ENCODE measurements around the gene PARD3B. TPM values are rescaled to one million over a fixed set of nuclear protein-coding genes. Genes with fewer than 3 reads are reported as not detected.

PARD3B gene
- total RNA-seq, 1 donor from 2014 or later: 10.3 TPM

DNA sequence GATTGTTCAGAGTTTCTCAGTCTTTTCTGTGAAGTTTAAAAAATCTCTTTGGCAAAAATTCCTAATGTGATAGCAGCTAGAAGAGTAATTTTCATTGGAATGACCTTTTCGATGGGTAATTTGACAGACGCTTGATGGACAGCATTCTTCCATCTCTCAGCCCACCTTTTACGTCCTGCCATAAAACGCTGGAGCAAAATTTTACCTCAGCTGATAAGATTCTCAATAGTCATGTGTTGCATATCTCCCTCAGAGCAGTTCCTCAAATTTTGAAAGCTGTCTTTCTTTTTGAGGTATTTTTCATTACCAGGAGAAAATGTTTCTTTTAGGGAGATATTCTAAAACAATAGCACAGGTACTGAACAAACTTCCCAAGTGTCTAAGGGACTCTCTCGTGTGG, 441.4 kb downstream of the PARD3B start:
- DNase-seq (ENCODE audit: extremely low read depth, low read depth, low spot score): no peak

DNA sequence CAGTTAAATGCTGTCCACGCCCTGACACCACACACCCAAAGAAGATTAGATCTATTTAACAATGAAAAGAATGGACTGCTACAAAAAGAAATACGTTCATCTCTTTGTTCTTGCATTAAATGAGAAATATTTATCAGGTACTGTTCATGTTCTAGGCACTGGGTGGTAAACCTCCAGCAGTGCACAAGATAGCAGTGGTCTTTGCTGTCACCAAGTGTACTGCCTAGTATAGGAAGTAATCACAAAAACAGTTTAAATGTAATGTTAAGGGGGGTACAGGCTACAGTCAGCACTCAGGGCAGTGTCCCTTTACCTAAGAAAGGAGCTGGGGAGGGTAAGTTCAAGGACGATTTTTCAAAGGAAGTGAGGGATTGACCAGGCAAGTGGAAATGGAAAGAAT, 443.6 kb downstream of the PARD3B start:
- DNase-seq (ENCODE audit: extremely low read depth, low read depth, low spot score): no peak

DNA sequence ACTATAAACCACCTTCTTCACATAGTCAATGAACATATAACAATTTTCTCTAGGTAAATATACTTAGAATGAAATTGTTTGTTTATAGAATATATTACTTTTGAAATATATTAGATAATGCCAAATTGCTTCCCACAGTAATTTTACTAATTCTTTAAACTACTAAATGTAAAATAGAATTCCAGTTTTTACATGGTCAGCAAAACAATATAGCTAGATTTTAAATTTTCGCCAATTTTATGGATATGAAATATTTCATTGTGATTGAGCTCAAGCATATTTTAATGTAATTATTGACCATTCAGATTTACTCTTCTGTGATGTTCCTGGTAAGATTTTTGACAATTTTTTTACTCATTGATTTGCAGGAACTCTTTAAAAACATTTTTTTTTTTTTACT, 444.6 kb downstream of the PARD3B start:
- no peak for DNase-seq (ENCODE audit: extremely low read depth, low read depth, low spot score)

DNA sequence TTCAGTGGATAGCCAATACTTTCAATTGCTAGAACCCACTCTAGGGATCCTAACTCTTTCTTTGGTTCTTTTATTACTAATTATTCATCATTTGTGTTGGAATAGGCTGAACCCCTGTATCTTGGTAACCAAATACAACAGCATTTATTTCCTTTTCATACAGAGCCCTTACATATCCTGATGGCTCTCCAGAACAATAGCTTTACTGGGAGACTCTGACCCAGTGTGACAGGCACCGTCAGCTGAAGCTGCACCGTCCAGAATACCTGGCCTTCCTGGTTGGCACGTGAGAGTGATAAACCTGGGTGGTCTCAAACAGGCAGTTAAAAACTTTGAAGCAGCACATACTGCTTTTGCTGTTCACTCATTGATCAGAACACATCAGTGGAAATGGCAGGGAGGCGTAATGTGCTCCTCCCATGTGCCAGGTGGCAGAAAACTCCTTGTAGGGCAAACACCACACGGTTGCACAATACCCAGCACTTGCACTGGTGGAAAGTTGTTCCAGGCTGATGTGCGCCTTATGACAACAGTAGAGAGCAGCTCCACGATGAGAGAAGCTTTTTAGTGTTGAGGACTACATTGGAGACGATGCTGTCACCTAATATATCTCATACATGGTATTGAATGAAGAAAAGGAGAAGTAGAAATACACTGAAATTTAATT, 456.2 kb downstream of the PARD3B start:
- DNase-seq (ENCODE audit: extremely low read depth, low read depth, low spot score): no peak

DNA sequence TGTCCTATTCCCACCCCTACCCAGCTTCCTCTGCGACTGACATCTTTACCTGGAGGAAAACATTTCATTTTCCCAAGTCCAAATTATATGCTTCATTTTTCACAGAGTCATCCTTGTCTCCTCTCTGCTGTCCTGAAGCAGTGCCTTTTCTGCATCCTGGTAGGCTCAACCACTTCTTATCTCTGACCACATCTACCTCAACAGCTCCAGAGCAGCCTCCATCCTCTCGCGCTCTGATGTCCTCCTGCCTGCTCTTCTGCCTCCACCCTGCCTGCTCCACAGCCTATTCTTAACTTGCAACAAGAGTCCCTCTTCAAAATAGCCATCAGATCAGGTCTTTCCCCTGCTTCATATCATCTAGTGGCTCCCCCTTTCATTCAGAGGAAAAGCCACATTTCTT, 457.1 kb downstream of the PARD3B start:
- no peak for DNase-seq (ENCODE audit: extremely low read depth, low read depth, low spot score)

DNA sequence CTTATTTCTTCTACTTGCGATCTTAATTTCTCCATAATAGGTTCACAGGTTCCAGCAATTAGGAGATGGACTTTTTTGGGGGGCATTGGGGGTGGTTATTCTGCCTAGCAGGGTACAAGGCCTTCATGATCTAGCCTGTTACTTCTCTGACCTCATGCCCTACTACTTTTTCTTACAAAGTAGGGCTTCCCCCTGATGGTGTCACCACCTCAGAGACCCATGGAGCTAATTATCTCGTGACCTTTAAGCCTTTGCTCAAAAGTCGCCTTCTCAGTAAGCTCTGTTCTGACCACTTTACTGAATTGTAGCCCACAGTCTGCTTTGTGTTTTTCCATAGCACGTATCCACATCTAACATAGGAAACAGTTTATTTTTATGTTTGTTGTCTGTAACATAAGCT, 458.0 kb downstream of the PARD3B start:
- DNase-seq (ENCODE audit: extremely low read depth, low read depth, low spot score): no peak

DNA sequence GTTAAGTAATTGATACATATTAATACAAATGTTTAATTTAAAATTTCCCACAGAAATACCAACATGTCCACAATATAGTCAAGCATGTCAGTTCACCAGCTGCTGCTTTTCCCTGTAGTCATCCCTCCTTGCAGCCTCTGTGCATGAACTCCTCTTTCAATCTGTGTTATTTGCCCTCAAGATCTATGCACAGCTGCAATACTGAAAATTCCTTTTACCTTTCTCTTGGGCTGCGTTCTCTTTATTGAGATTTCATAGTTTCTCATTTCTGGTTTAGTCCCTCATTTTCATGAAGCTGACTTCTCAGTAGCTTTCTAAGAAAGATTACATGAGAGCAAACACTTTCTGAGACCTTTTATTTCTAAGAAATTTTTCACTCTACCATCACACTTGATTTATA, 464.9 kb downstream of the PARD3B start:
- DNase-seq (ENCODE audit: extremely low read depth, low read depth, low spot score): no peak

DNA sequence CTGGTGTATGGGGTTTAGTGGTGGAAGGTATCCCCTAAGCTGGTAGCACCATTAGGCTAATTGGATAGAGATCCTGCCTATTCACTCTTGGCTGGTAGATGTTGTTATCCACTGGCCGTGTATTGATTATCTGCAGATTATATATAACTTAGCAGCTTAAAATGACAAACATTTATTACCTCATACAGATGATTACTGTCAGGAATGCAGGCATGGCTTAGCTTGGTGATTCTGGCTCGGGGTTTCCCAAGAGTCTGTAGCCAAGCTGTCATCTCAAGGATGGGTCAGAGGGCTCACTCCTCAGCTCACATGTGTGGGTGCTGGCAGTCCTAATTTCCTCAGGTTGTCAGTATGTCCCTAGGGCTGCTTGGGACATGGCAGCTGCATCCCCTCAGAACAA, 465.8 kb downstream of the PARD3B start:
- no peak for DNase-seq (ENCODE audit: extremely low read depth, low read depth, low spot score)

DNA sequence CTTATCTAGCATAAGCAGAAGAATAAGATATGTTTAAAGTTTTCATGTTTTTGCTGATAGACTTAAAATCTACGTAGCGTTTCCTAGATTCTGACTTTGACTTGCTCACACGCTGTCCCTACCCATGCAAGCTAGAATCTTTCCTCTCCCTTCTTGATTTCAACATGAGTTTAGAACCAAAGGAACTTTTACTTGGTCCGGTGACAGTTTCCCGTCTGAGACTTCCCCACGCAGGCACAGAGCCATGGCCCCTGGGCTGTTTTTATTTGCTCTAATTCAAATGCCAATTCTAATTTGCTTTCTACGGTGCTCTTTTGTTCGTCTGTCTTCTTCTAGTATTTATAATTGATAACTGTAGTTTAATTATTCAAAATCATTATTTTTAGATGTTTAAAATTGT, 467.7 kb downstream of the PARD3B start:
- DNase-seq (ENCODE audit: extremely low read depth, low read depth, low spot score): no peak

DNA sequence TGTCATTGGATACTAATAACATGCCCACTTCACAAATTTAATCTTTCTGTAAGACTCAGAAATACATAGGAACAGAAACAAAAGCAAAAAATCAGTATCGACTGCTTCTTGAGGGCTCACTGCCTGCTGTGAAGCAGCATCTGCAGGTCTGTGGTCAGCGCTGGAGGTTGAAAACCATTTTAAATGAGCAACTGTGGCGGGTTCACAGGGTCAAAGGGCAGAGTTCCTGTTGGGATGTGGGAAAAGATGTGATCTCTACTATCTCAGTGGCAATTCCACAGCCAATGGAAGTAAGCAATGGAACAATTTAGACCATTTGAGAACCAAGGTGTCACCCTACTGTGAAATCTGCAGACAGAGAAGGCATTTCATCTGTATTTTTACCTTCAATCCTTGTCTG, 468.3 kb downstream of the PARD3B start:
- no peak for DNase-seq (ENCODE audit: extremely low read depth, low read depth, low spot score)

DNA sequence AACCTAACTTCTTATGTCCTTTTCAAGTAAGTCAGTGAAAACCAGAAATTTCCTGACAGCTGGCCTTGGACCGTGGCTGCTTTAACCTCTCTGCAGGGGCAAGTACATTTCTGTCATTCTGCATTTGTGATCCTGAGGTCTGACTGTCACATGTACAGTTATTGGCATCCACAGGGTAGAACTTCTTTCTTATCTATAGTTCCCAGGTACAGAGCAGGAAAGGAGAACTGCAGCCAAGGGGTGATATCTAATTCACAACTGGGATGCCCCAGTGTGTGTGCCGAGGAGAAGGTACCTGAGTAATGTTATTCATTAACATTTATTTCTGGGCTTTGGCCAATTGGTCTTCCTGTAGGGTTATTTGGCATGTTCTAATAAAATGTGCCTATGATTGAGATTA, 468.9 kb downstream of the PARD3B start:
- no peak for DNase-seq (ENCODE audit: extremely low read depth, low read depth, low spot score)

DNA sequence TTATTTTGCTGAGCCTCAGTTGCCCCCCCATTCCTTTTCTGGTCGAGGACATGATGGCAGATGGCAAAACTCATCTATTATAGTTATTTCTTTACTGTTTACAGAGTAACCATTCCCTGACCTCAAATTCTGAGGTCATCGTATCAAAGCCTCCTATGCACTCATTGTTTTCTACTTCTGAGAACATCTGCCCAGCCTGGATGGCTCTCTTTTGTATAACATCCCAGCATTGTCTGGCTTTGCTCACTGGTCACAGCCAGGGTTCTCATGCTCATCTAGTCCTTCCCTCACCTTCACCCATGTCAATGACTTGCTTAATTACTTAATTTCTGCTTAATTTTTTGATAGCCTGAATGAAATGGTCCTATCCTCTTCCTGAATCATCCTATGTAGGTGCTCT, 472.1 kb downstream of the PARD3B start:
- no peak for DNase-seq (ENCODE audit: extremely low read depth, low read depth, low spot score)

DNA sequence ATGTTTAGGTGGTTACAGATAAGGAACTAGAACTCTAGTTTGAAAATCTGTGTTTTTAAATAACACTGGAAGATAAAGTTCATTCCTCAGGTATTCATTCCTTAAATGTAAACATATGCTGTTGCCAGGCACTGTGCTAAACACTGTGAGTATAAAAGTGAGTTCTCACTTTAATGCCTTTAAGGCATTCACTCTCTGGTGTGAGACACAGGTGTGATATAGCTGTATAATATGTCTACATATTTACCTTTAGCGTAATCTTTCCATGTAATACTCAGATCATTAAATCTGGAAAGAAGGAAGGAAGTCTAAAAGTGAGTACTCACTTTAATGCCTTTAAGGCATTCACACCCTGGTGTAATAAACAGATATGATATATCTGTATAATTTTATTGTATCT, 472.6 kb downstream of the PARD3B start:
- no peak for DNase-seq (ENCODE audit: extremely low read depth, low read depth, low spot score)

DNA sequence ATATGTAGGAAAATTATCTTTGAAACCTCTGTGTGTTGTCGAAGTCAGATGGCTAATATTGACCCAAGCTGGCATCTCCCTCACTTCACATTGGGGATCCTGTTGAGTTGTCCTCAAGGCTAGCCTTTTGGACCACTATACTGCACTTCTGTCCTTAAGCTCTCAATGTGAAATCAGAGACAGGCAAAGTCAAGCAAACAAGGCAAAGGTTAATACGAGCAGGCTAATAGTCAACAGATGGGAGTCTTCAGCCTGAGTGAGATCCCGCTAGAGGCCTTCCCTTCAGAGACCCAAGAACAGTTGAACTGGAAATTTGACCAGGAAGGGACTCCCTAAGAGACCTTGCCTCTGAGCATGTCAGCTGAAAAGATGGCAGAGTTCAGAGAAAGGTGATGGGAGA, 475.4 kb downstream of the PARD3B start:
- DNase-seq (ENCODE audit: extremely low read depth, low read depth, low spot score): no peak

DNA sequence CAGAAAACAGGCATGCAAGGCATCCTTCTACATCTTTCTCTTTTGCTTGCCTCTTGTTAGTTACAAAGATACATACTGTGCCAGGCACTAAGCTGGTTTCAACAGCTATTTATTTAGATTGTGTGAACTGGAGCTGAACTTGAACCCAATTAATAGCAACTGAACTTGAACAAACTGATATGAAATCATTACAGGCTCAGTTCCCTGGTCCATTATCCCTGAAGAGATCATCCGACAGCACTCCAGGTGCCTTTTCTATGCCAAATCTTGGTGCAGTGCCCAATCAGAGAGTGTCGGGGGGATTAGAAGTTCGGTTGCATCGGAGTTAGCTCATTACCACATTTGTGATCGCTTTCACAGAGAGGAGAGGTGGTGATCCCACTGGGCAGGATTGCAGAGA, 477.6 kb downstream of the PARD3B start:
- DNase-seq (ENCODE audit: extremely low read depth, low read depth, low spot score): no peak

DNA sequence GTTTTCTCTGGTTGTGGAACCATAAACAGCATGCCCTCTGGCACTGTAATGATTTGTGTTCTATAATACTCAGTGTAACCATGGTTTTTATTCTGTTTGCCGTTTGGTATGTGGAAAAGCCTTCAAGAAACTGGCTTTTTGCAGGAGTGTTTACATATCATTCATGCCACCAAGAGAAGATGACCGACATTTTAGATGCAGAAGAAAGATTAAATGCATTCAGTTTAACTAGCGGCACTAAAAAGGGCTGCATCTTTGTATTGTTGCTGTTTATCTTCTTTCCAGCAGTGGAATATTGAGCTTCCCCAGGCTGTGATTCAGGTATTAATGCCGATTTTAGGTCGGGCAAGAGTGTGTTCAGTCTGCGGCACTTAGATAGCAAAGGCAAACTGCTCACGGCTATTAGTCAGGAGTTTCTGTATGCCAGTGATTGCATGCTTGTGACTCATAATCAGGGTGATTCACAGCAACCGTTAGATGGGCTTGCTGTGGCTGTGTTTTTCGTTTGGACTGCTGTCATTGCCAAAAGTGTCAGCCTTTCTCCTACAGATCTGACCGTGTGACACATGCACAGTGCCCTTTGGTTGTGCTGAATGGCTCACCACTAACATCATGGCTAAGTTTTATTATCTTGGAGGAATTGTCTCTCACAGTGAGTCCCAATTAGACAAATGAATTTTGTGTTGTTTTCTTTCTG, 479.7 kb downstream of the PARD3B start:
- peak; percentile 75 for DNase-seq (ENCODE audit: extremely low read depth, low read depth, low spot score)

DNA sequence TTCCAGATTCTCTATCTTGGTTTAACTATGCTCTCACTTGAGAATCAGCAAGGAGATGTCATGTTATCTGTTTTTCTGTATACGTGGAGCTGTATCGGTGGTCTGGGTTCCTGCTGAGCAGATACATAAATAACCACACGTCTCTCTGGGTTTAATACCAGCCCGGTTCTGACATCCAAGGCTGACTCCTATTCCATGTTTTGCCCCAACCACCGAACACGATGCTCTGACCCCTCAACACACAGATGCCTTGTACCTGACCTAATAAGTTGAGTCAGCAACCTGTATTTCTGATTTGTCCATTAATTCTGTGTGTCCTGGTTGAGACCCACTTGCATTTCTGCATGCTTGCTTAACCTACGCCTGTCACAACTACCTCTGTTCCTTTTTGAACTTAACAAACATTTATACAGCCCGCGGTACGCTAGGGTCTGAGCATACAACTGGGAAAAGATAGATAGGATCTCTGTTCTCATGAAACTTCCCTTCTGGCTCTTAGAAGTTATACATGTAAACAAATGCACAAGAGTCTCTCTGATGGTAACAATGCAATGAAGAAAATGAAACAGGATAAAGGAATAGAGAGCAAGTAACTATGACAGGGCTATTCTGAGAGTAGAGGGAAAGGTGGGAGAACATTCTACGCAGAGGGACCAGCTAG, 480.4 kb downstream of the PARD3B start:
- DNase-seq (ENCODE audit: extremely low read depth, low read depth, low spot score): no peak

DNA sequence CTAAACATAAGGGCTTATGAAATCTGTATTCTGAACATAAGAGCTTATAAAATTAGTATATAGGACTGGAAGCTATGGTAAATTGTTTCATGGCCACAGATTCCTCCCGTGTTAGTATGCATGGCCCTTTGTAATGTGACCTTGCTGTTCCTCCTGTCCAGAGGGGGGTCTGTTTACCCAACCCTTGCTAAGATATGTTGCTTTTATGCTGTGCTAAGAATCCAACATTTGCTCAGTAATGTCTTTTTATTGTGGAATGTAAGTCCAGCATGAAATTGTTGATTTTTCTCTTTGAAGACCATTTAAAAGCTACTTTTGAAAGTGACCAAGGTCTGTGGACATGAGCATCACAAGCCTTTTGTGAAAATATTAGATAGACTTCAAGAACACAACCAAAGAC, 485.4 kb downstream of the PARD3B start:
- no peak for DNase-seq (ENCODE audit: extremely low read depth, low read depth, low spot score)

DNA sequence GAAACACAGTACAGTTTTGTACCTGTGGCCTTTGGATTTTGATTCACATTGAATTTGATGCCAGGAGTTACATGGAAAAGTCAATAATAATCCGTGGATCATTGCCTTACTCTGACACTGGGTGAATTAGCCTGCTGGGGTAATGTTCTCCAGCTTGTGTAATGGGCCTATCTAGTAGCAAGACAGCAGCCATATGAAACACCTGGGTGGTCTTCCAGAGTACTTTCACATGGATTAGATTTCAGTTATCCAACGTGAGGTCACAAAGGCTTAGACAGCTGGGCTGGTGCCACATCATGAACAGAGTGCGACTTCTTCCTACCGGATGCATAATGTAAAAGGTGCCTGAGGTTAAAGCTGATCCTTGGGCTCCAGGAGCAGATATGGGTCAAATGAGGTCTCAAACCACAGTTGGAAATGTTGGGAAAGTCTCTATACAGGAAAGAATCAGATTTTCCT, 486.8 kb downstream of the PARD3B start:
- no peak for DNase-seq (ENCODE audit: extremely low read depth, low read depth, low spot score)

DNA sequence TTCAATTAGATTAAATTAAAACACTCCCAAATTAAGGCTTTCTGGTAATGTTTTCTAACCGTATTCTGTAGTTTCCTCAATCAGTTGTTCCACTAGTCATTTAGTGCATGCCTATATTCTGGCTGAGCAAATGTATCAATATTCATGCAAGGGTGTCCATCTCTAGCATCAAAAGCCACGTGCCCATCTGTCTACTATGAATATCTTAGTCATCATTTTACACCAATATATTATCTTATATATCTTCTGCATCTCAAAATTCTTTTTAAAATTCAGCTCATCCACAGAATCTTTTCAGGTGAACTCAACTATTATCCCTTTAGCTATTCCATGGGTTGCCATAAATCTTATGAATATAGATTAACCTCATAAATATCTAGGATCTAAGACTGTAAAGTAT, 488.2 kb downstream of the PARD3B start:
- no peak for DNase-seq (ENCODE audit: extremely low read depth, low read depth, low spot score)

DNA sequence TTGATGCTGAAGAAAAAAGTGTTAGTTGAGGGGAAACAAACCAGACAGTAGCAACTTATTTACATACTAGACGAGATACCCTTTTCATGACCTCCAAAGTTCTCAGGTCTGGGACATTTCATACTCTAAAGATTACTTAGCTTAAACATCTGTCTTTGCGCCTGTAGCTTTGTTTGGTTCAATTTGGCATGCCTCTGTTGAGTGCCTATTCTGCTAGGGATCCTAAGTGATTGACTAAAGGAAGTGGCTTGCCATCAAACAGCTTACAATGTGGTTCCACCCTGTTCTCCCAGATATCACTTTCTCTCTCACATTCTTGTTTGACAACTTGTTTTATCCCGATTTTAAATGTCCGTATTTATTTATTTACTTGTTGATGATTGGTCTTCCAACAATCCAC, 488.8 kb downstream of the PARD3B start:
- DNase-seq (ENCODE audit: extremely low read depth, low read depth, low spot score): no peak

DNA sequence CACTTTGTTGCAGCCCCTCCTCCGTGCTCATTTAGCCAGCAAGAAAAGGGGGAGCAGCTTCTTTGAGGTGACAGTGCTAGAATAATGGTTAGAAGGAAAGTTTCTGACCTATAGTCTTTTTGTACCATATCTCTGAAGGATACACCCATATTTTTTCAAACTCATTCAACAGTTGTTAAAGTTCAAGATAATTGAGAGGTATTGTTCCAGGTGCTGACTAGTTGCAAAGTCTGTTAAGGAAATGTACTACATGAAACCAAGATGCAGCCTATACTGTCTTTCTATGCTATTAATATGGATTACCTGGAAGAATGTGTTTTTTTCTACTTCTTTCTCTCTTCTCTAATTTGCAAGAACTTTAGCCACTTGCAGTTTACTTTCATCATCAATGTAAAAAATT, 495.0 kb downstream of the PARD3B start:
- no peak for DNase-seq (ENCODE audit: extremely low read depth, low read depth, low spot score)

Measured in glomerular endothelial cell (primary cell).